A549 (cell line): ENCODE measurements around the gene PRR23E.

Source experiments
- BHLHE40 ChIP-seq: IDR thresholded peaks from 2 replicates; pipeline ENCODE4 v1.6.1; 2012; ENCODE audit warnings: low read depth, low read length, inconsistent platforms
- CEBPB ChIP-seq, 2 experiments: fragments of >200 bp in 1 of 2; sonication (Bioruptor Twin) in 1 of 2; formaldehyde crosslinking in 1 of 2; IDR thresholded peaks; 2 replicates each; pipeline ENCODE4 v1.6.1; 2012 to 2016
- ESRRA ChIP-seq: fragments of 150-350 bp; IDR thresholded peaks from 2 replicates; pipeline ENCODE4 v1.6.1; 2014; ENCODE audit warnings: mild to moderate bottlenecking, low read length, borderline replicate concordance
- KDM1A ChIP-seq: fragments of 200-600 bp; sonication (generic); IDR thresholded peaks from 2 replicates; pipeline ENCODE4 v1.6.1; 2016; ENCODE audit warnings: low read depth, mild to moderate bottlenecking
- MAFK ChIP-seq: fragments of 450-650 bp; IDR thresholded peaks from 2 replicates; pipeline ENCODE4 v1.6.1; 2014; ENCODE audit not compliant: partially characterized antibody
- MYC ChIP-seq: IDR thresholded peaks from 2 replicates; pipeline ENCODE4 v1.6.1; 2012; ENCODE audit warnings: mild to moderate bottlenecking, inconsistent platforms, low read length, improper control_type of control experiment, borderline replicate concordance
- POLR2A ChIP-seq: IDR thresholded peaks from 2 replicates; pipeline ENCODE4 v1.6.1; 2012; ENCODE audit warnings: mild to moderate bottlenecking, low read length
- TFCP2L1 ChIP-seq: fragments of 250-450 bp; sonication (Bioruptor Pico); IDR thresholded peaks from 2 replicates; pipeline ENCODE4 v1.5.0; 2021; ENCODE audit warnings: mild to moderate bottlenecking
- TF ChIP-seq, protein P1 (sequence below): IDR thresholded peaks from 2 replicates; pipeline ENCODE4 v1.6.1; 2012
- TF ChIP-seq, protein P2 (sequence below): fragments of >200 bp; sonication (Bioruptor Twin); formaldehyde crosslinking; IDR thresholded peaks from 3 replicates; pipeline ENCODE4 v1.5.1; 2016
- TF ChIP-seq, protein P3 (sequence below): fragments of 450-650 bp; IDR thresholded peaks from 2 replicates; pipeline ENCODE4 v1.6.1; 2014; ENCODE audit warnings: antibody characterized with exemption
- TF ChIP-seq, protein P4 (sequence below): IDR thresholded peaks from 2 replicates; pipeline ENCODE4 v1.6.1; 2012

DNA sequence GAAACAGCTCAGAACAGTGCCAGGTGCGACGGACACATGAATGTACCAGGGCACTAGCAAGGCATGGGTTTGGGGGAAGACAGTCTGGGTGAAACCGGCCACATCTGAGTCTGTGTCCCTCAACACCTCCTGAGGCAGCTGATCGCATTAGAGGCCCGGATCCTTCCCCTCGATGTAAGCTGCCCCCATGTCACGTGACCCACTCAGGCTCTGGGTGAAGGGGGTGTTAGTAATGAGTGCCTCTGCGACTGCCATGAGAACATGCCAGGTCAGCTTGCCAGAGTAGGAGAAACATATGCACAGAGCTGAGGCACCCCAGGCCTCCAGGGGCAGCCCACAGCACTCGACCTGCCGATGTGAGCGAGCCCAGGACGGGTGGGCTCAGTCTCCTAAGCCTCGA is 29.7 kb downstream of the PRR23E start:
- TF ChIP-seq, protein P1, sequence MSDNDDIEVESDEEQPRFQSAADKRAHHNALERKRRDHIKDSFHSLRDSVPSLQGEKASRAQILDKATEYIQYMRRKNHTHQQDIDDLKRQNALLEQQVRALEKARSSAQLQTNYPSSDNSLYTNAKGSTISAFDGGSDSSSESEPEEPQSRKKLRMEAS = no peak
- TF ChIP-seq, protein P2, sequence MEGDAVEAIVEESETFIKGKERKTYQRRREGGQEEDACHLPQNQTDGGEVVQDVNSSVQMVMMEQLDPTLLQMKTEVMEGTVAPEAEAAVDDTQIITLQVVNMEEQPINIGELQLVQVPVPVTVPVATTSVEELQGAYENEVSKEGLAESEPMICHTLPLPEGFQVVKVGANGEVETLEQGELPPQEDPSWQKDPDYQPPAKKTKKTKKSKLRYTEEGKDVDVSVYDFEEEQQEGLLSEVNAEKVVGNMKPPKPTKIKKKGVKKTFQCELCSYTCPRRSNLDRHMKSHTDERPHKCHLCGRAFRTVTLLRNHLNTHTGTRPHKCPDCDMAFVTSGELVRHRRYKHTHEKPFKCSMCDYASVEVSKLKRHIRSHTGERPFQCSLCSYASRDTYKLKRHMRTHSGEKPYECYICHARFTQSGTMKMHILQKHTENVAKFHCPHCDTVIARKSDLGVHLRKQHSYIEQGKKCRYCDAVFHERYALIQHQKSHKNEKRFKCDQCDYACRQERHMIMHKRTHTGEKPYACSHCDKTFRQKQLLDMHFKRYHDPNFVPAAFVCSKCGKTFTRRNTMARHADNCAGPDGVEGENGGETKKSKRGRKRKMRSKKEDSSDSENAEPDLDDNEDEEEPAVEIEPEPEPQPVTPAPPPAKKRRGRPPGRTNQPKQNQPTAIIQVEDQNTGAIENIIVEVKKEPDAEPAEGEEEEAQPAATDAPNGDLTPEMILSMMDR = no peak
- TF ChIP-seq POLR2A (no peak), KDM1A (no peak), ESRRA (no peak), CEBPB (IDR thresholded peaks at IDR 0.05) (no peak), MYC (no peak), BHLHE40 (no peak), MAFK (no peak), TFCP2L1 (CRISPR knock-in tag) (no peak)
- TF ChIP-seq, protein P3, sequence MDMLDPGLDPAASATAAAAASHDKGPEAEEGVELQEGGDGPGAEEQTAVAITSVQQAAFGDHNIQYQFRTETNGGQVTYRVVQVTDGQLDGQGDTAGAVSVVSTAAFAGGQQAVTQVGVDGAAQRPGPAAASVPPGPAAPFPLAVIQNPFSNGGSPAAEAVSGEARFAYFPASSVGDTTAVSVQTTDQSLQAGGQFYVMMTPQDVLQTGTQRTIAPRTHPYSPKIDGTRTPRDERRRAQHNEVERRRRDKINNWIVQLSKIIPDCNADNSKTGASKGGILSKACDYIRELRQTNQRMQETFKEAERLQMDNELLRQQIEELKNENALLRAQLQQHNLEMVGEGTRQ = no peak
- TF ChIP-seq, protein P4, sequence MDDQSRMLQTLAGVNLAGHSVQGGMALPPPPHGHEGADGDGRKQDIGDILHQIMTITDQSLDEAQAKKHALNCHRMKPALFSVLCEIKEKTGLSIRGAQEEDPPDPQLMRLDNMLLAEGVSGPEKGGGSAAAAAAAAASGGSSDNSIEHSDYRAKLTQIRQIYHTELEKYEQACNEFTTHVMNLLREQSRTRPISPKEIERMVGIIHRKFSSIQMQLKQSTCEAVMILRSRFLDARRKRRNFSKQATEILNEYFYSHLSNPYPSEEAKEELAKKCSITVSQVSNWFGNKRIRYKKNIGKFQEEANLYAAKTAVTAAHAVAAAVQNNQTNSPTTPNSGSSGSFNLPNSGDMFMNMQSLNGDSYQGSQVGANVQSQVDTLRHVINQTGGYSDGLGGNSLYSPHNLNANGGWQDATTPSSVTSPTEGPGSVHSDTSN = no peak
